Measurements from ENCODE around the gene PDE1A. TPM values are rescaled to one million over a fixed set of nuclear protein-coding genes. Genes with fewer than 3 reads are reported as not detected.
A peak's percentile ranks its signal among the peaks of the same experiment; 100 is the strongest.

The PDE1A gene
- under 1 TPM in 2 of 6 donors, not detected in 4; 0.50 to 0.58 TPM for polyA plus RNA-seq (ENCODE audit: low read depth in 6 of 6)

DNA sequence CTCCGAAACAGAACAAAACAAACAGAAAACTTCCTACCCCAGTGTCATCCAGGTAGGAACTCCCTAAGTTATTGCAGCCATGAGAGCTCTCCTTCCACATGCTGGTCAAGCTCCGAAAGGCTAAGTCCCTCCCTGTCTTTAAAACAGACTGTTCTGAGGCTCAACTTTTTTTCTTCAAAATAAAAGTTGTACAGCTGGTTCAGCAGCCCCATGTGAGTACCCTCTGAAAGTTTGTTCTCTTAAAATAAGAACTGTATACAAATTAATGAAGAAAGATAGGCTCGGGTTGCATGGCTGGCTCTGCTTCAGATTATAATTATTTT is at the start of gene PDE1A:
Gene PDE1A (minus strand): TSS at position 119 of the 323 bp plus-strand sequence.
- H3K27ac Mint-ChIP-seq, result peak within 1 kb of the TSS in 1 of 6 donors; percentile 26
- no peak for DNase-seq
- ATAC-seq (ENCODE audit: low read depth in 2 of 2), result no peak
- H3K27me3 Mint-ChIP-seq, result peaks cover 0 to 4% (median 0%) of the 10 kb centered on the region in 3 donors
- no peaks in the 10 kb centered on the region for H3K4me1 Mint-ChIP-seq
- H3K9me3 Mint-ChIP-seq, result peaks cover 0 to 4% (median 3%) of the 10 kb centered on the region in 7 donors
- no peaks in the 10 kb centered on the region for H3K36me3 Mint-ChIP-seq
- no peak within 1 kb of the TSS for H3K4me3 Mint-ChIP-seq

DNA sequence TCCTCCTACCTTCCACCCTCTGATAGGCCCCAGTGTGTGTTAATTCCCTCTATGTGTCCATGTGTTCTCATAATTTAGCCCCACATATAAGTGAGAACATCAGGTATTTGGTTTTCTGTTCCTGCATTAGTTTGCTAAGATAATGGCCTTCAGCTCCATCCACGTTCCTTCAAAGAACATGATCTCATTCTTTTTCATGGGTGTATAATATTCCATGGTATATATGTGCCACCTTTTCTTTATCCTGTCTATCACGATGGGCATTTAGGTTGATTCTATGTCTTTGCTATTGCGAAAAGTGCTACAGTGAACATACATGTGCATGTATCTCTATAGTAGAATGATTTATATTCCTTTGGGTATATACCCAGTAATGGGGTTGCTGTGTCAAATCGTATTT is 46.8 kb upstream of the PDE1A start:
- Mint-ChIP-seq H3K4me1 (no peaks in the 10 kb centered on the region), H3K4me3 (no peak overlapping the region), H3K9me3 (peaks cover 2 to 22% (median 6%) of the 10 kb centered on the region in 7 donors), H3K27ac (no peak overlapping the region), H3K27me3 (no peaks in the 10 kb centered on the region), H3K36me3 (no peaks in the 10 kb centered on the region)
- DNase-seq (no peak), ATAC-seq (ENCODE audit: low read depth in 2 of 2) (no peak)

DNA sequence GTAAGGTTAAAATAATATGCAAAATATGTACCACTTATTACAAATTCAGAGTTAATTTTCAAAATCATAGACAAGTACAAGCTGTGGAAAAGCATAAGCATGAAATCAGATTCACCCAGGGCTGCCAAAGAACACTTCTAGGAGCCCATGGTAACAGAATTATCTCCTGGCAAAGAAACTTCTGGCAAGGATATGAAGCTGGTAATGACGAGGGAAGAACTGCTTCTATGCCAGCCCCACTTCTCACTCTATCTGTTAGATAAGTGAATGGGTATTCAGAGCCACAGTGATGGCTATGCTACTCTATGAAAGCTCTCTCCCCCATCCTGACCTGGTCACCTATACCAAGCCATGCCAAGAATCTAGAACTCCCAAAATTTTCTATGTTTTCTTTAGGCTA is 36.9 kb upstream of the PDE1A start:
- Mint-ChIP-seq H3K9me3 (peaks cover 0 to 9% (median 4%) of the 10 kb centered on the region in 7 donors), H3K27ac (no peak overlapping the region), H3K27me3 (no peaks in the 10 kb centered on the region), H3K36me3 (no peaks in the 10 kb centered on the region), H3K4me1 (no peaks in the 10 kb centered on the region), H3K4me3 (no peak overlapping the region)
- DNase-seq (no peak), ATAC-seq (ENCODE audit: low read depth in 2 of 2) (no peak)

GRCh38 chr2:182456784-182457183 is 29.9 kb upstream of the PDE1A start:
- H3K27ac Mint-ChIP-seq, result no peak overlapping the region
- ATAC-seq (ENCODE audit: low read depth in 2 of 2) (no peak), DNase-seq (no peak)
- H3K27me3 Mint-ChIP-seq, result no peaks in the 10 kb centered on the region
- peaks cover 0 to 7% (median 4%) of the 10 kb centered on the region in 7 donors for H3K9me3 Mint-ChIP-seq
- no peaks in the 10 kb centered on the region for H3K4me1 Mint-ChIP-seq
- no peaks in the 10 kb centered on the region for H3K36me3 Mint-ChIP-seq
- H3K4me3 Mint-ChIP-seq, result no peak overlapping the region

GRCh38 chr2:182452456-182452990 is 25.7 kb upstream of the PDE1A start:
- no peaks in the 10 kb centered on the region for H3K4me1 Mint-ChIP-seq
- H3K9me3 Mint-ChIP-seq, result peaks cover 0 to 7% (median 0%) of the 10 kb centered on the region in 7 donors
- H3K27me3 Mint-ChIP-seq, result no peaks in the 10 kb centered on the region
- H3K27ac Mint-ChIP-seq, result no peak overlapping the region
- DNase-seq, result no peak
- no peaks in the 10 kb centered on the region for H3K36me3 Mint-ChIP-seq
- H3K4me3 Mint-ChIP-seq, result no peak overlapping the region
- no peak for ATAC-seq (ENCODE audit: low read depth in 2 of 2)

DNA sequence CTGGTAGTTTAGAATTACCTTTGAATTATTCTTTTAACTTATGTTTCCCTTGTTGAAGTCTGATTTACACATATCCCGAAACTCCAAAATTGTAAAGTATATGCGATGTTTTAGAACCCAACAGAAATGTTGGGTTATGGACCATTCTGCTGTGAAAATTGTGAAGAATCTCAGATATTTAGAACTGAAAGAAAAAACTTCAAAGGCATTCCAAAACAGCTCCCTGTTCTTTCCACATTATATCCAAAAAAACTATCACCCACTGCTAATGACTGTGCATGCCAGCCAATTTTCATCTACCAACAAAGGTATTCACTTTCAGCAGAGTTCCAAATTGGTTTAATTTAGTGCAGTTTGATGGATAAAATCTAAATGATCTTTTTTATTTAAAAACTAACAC is 21.5 kb upstream of the PDE1A start:
- no peaks in the 10 kb centered on the region for H3K27me3 Mint-ChIP-seq
- H3K4me3 Mint-ChIP-seq, result no peak overlapping the region
- H3K36me3 Mint-ChIP-seq, result no peaks in the 10 kb centered on the region
- H3K27ac Mint-ChIP-seq, result no peak overlapping the region
- peaks cover 0 to 14% (median 4%) of the 10 kb centered on the region in 7 donors for H3K9me3 Mint-ChIP-seq
- no peaks in the 10 kb centered on the region for H3K4me1 Mint-ChIP-seq
- ATAC-seq (ENCODE audit: low read depth in 2 of 2), result no peak
- no peak for DNase-seq

DNA sequence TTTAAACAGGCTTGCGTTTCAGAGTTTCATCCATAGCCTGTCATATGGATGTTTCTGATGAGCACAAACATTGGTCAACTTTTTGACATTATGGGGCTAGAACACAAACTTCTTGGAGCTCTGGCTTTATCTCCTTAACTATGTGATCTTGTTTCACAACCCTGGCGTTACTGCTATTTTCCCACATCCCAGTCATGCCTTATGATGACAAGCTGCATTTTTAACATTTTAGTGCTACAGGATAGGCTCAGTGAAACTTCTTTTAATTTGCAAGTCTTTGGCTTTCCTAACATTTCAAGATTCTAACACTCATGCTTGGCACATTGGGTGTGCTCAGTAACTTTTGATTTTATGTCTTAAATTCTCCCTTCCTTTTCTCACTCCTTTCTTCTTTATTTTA is 21.0 kb upstream of the PDE1A start:
- DNase-seq, result no peak
- no peaks in the 10 kb centered on the region for H3K4me1 Mint-ChIP-seq
- no peaks in the 10 kb centered on the region for H3K36me3 Mint-ChIP-seq
- no peak overlapping the region for H3K4me3 Mint-ChIP-seq
- peaks cover 0 to 16% (median 4%) of the 10 kb centered on the region in 7 donors for H3K9me3 Mint-ChIP-seq
- no peaks in the 10 kb centered on the region for H3K27me3 Mint-ChIP-seq
- no peak for ATAC-seq (ENCODE audit: low read depth in 2 of 2)
- H3K27ac Mint-ChIP-seq, result no peak overlapping the region

DNA sequence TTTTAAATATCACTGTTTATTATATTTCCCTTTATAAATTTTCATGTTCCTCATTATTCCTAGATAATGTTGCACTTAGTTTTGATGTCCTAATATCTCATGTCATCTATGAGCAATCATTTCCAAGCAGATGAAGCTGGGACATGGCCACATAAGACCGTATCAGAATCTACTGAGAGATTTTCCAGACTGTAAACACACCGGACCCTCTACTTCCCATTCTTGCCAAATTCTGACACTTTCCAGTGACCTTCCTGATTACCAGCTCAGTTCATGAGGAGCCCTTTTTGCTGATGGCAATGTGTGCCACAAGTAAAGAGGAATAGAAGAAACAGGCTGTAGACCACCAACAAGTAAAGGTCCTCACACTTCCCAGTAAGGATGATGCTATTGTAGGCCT is 20.3 kb upstream of the PDE1A start:
- DNase-seq, result no peak
- Mint-ChIP-seq H3K4me3 (no peak overlapping the region), H3K36me3 (no peaks in the 10 kb centered on the region), H3K4me1 (no peaks in the 10 kb centered on the region), H3K27me3 (no peaks in the 10 kb centered on the region), H3K27ac (no peak overlapping the region), H3K9me3 (peaks cover 0 to 16% (median 4%) of the 10 kb centered on the region in 7 donors)
- no peak for ATAC-seq (ENCODE audit: low read depth in 2 of 2)

- Mint-ChIP-seq H3K27me3 (no peaks in the 10 kb centered on the region), H3K27ac (no peak overlapping the region), H3K36me3 (no peaks in the 10 kb centered on the region), H3K4me1 (no peaks in the 10 kb centered on the region), H3K4me3 (no peak overlapping the region), H3K9me3 (peaks cover 0 to 16% (median 4%) of the 10 kb centered on the region in 7 donors)
- ATAC-seq (ENCODE audit: low read depth in 2 of 2) (no peak), DNase-seq (no peak)
Measured at GRCh38 chr2:182446087-182446486, 19.3 kb upstream of the PDE1A start.

- no peaks in the 10 kb centered on the region for H3K27me3 Mint-ChIP-seq
- H3K27ac Mint-ChIP-seq, result no peak overlapping the region
- H3K4me1 Mint-ChIP-seq, result no peaks in the 10 kb centered on the region
- H3K4me3 Mint-ChIP-seq, result no peak overlapping the region
- DNase-seq (no peak), ATAC-seq (ENCODE audit: low read depth in 2 of 2) (no peak)
- no peaks in the 10 kb centered on the region for H3K36me3 Mint-ChIP-seq
- peaks cover 0 to 16% (median 4%) of the 10 kb centered on the region in 7 donors for H3K9me3 Mint-ChIP-seq
Measured at GRCh38 chr2:182445391-182445965, 18.6 kb upstream of the PDE1A start.

- no peak for ATAC-seq (ENCODE audit: low read depth in 2 of 2)
- H3K4me3 Mint-ChIP-seq, result no peak overlapping the region
- no peak for DNase-seq
- peaks cover 0 to 16% (median 3%) of the 10 kb centered on the region in 7 donors for H3K9me3 Mint-ChIP-seq
- H3K27me3 Mint-ChIP-seq, result no peaks in the 10 kb centered on the region
- no peak overlapping the region for H3K27ac Mint-ChIP-seq
- H3K4me1 Mint-ChIP-seq, result no peaks in the 10 kb centered on the region
- no peaks in the 10 kb centered on the region for H3K36me3 Mint-ChIP-seq
Measured at GRCh38 chr2:182444806-182445205, 18.0 kb upstream of the PDE1A start.

DNA sequence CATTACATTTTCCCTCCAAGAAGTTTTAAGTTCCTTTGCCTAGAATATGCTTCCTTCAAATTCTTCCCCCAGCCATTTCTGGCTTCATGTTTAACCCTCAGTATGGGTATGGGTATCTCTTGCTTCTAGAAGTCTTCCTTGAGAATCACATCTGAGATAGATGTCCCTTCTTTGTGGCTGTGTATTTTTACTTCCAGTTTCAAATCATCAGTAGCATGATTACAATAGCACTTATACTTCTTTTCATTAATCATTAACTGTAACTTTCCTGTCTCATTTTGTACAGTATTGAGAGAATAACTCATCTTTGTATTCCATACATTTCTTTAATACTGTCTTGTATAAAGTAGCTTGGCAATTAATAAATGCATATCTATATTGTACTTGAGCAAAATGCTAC is 17.3 kb upstream of the PDE1A start:
- peaks cover 0 to 16% (median 4%) of the 10 kb centered on the region in 7 donors for H3K9me3 Mint-ChIP-seq
- no peak for ATAC-seq (ENCODE audit: low read depth in 2 of 2)
- H3K4me1 Mint-ChIP-seq, result no peaks in the 10 kb centered on the region
- no peaks in the 10 kb centered on the region for H3K27me3 Mint-ChIP-seq
- H3K4me3 Mint-ChIP-seq, result no peak overlapping the region
- no peaks in the 10 kb centered on the region for H3K36me3 Mint-ChIP-seq
- DNase-seq, result no peak
- no peak overlapping the region for H3K27ac Mint-ChIP-seq

GRCh38 chr2:182436252-182436651 is 9.4 kb upstream of the PDE1A start:
- no peak for ATAC-seq (ENCODE audit: low read depth in 2 of 2)
- no peak overlapping the region for H3K4me3 Mint-ChIP-seq
- DNase-seq, result no peak
- no peaks in the 10 kb centered on the region for H3K4me1 Mint-ChIP-seq
- no peak overlapping the region for H3K27ac Mint-ChIP-seq
- H3K27me3 Mint-ChIP-seq, result no peaks in the 10 kb centered on the region
- H3K36me3 Mint-ChIP-seq, result no peaks in the 10 kb centered on the region
- H3K9me3 Mint-ChIP-seq, result peaks cover 0 to 8% (median 2%) of the 10 kb centered on the region in 7 donors

DNA sequence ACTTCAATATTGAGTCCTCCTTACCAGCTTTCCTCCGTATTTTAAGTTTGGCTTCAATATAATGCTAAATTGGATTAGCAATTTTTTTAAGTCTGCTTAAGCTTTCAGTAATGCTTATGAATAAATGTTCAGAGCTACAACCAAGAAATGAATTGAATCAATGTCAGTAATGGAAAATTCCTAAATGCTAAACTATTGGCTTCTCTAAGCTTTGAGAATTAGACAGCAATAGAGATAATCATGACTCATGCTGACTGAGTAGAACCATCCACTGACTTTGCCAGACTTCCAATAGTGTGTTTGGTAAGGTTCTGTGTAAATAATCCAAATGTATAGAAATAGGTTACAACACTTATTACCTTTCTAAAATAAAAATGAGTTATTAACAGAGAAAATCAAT is 8.9 kb upstream of the PDE1A start:
- H3K4me1 Mint-ChIP-seq, result no peaks in the 10 kb centered on the region
- ATAC-seq (ENCODE audit: low read depth in 2 of 2) (no peak), DNase-seq (no peak)
- peaks cover 0 to 12% (median 4%) of the 10 kb centered on the region in 7 donors for H3K9me3 Mint-ChIP-seq
- H3K36me3 Mint-ChIP-seq, result no peaks in the 10 kb centered on the region
- H3K27ac Mint-ChIP-seq, result no peak overlapping the region
- no peaks in the 10 kb centered on the region for H3K27me3 Mint-ChIP-seq
- no peak overlapping the region for H3K4me3 Mint-ChIP-seq

DNA sequence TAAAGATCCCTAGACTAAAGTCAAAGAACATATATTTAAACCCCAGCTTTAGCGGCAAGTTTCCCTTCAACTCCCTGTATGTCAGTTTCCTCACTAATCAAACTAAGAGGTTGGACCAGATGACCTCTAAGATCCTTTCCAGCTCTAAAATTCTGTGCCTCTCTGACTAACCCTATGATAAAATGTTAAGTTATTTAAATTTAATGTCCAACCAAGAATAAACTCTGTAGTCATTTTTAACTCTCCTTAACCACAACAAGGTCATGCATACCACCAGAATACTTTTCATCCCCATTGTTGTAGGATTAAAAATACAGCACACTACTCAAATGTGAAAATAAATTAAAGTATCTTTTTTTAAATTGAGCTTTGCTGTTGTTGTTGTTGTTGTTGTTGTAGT is 5.2 kb upstream of the PDE1A start:
- no peak overlapping the region for H3K27ac Mint-ChIP-seq
- peaks cover 0 to 7% (median 4%) of the 10 kb centered on the region in 7 donors for H3K9me3 Mint-ChIP-seq
- H3K36me3 Mint-ChIP-seq, result no peaks in the 10 kb centered on the region
- no peak overlapping the region for H3K4me3 Mint-ChIP-seq
- ATAC-seq (ENCODE audit: low read depth in 2 of 2) (no peak), DNase-seq (no peak)
- no peaks in the 10 kb centered on the region for H3K27me3 Mint-ChIP-seq
- no peaks in the 10 kb centered on the region for H3K4me1 Mint-ChIP-seq

All from naive B cell (primary cell).